Stomach smooth muscle (tissue), 2 donors: ENCODE data around the gene MARK3.

ENCODE experiments used
- H3K27ac ChIP-seq: one replicate; pipeline ENCODE4 v1.7.0; 2013; ENCODE audit warnings: mild to moderate bottlenecking, low read length, inconsistent platforms
- H3K27me3 ChIP-seq, 2 donors: one replicate each; pipeline ENCODE4 v1.7.0; 2013; ENCODE audit warnings: low read length in 2 of 2; ENCODE audit not compliant: insufficient read depth in 2 of 2, control insufficient read depth in 1 of 2
- H3K36me3 ChIP-seq, 2 donors: one replicate each; pipeline ENCODE4 v1.7.0; 2013; ENCODE audit warnings: low read length in 2 of 2; ENCODE audit not compliant: control insufficient read depth in 2 of 2, insufficient read depth in 2 of 2
- H3K4me1 ChIP-seq: one replicate; pipeline ENCODE4 v1.7.0; 2013; ENCODE audit warnings: low read length; ENCODE audit not compliant: control insufficient read depth, insufficient read depth
- H3K4me3 ChIP-seq, 2 donors: one replicate each; pipeline ENCODE4 v1.7.0; 2013; ENCODE audit warnings: low read length in 2 of 2
- H3K9ac ChIP-seq, 2 donors: one replicate each; pipeline ENCODE4 v1.7.0; 2013; ENCODE audit warnings: low read length in 2 of 2, mild to moderate bottlenecking in 1 of 2
- H3K9me3 ChIP-seq, 2 donors: one replicate each; pipeline ENCODE4 v1.7.0; 2013; ENCODE audit warnings: low read length in 2 of 2; ENCODE audit not compliant: control insufficient read depth in 2 of 2
- donor health status: healthy.
- donor health status: Pancreatic carcinoma.

Gene MARK3

DNA sequence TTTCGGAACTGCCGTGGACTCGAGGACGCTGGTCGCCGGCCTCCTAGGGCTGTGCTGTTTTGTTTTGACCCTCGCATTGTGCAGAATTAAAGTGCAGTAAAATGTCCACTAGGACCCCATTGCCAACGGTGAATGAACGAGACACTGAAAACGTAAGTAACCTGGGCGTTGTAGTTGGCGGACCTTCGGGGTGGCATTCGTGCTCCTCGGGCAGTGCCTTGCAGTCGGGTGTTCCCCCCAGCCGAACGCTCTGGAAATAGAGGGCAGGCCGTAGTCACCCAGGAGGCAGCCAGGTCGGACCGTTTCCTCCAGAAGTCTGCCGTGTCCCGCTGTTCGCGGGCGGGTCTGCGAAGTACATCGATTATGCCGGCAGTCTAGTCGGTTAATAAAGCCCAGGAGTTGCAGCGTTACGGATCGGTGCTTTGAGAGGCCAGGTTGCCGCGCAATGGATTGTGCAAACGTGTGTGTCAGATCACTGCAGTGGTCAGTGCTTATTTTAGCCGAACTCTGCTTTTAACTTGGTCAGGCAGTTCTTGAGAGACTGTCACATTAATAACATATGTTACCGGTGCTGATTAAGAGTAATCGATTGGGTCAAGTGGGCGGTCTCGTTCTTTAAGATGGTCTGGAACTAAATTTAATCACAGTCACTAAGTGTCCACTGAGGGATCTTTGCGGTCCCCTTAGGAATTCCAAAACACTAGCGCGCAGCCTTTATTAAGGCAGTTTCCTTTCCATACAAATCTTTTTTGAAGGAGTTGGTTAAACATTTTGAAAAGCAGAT, 906 bp downstream of the MARK3 start:
- H3K4me3 ChIP-seq = peak overlapping the region; percentile 81 to 97
- H3K27ac ChIP-seq = peak overlapping the region; percentile 90
- peaks cover 27% of the 10 kb centered on the region for H3K4me1 ChIP-seq
- no peaks in the 10 kb centered on the region for H3K36me3 ChIP-seq
- H3K9me3 ChIP-seq = no peaks in the 10 kb centered on the region
- H3K9ac ChIP-seq = peak overlapping the region; percentile 78 to 90
- no peaks in the 10 kb centered on the region for H3K27me3 ChIP-seq

DNA sequence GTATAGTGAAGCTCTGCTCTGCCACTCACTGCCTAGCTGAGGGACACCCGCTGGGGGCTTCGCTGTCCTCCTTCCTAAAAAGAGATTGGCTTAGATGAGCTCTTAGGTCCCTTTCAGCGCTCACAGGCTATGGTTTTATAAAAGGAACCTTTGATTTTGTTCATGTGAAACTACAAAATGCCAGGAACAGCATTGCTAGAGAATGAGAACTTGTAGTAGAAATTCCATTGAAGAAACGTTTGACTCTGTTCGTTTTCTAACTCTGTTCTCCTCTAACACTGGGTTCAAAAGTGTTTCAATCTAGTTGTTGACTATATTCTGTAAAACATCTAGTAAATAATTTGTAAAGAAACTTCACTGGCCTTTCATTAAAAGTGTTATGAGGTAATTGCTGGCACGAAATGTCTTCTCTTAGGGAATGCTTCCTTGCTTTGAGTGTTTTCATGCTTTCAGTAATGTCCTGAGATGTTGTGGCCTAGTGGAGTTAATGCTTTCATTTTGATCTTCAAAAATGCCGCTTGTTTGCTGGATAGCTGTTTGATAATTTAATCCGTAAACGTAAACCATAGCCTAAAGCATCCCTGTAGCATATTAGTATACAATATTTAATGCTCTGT, 1.6 kb downstream of the MARK3 start:
- no peaks in the 10 kb centered on the region for H3K9me3 ChIP-seq
- H3K36me3 ChIP-seq = no peaks in the 10 kb centered on the region
- peak overlapping the region; percentile 81 to 97 for H3K4me3 ChIP-seq
- H3K9ac ChIP-seq = peak overlapping the region; percentile 78 to 90
- no peaks in the 10 kb centered on the region for H3K27me3 ChIP-seq
- H3K4me1 ChIP-seq = peaks cover 27% of the 10 kb centered on the region
- peak overlapping the region; percentile 90 for H3K27ac ChIP-seq

DNA sequence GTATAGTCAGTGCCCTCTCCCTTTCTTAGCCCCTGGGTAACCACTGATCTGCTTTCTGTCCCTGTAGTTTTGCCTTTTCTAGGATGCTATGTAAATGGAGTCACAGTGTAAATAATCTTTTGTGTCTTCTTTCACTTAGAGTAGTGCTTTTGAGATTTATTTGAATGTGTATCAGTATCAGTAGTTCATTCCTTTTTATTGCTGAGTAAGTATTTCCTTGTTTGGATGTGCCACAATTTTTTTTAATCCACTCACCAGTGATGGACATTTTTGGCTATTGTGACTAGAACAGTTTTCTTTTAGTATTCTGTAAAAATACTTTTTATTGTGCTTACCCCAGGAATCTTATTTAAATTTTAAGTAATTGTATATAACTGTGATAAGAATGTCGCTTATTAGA, 3.4 kb downstream of the MARK3 start:
- Histone ChIP-seq H3K27ac (no peak overlapping the region), H3K9ac (peak overlapping the region in 1 of 2 donors; percentile 6), H3K36me3 (no peaks in the 10 kb centered on the region), H3K9me3 (no peaks in the 10 kb centered on the region), H3K27me3 (no peaks in the 10 kb centered on the region), H3K4me3 (peak overlapping the region in 1 of 2 donors; percentile 3), H3K4me1 (peaks cover 34% of the 10 kb centered on the region)

DNA sequence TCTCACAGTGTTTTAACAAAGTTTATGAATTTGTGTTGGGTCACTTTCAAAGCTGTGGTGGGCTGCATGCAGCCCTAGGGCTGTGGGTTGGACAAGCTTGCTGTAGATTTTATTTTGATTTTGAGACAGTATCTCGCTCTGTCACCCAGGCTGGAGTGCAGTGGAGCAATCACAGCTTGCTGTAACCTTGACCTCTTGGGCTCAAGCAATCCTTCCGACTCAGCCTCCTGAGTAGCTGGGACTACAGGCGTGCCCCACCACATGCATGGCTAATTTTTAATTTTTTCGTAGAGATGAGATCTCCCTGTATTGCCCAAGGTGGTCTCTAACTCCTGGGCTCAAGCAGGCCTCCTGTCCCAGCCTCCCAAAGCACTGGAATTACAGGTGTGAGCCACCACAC, 5.4 kb downstream of the MARK3 start:
- Histone ChIP-seq H3K36me3 (no peaks in the 10 kb centered on the region), H3K9ac (no peak overlapping the region), H3K27ac (no peak overlapping the region), H3K9me3 (no peaks in the 10 kb centered on the region), H3K4me1 (peaks cover 35% of the 10 kb centered on the region), H3K27me3 (no peaks in the 10 kb centered on the region), H3K4me3 (no peak overlapping the region)

DNA sequence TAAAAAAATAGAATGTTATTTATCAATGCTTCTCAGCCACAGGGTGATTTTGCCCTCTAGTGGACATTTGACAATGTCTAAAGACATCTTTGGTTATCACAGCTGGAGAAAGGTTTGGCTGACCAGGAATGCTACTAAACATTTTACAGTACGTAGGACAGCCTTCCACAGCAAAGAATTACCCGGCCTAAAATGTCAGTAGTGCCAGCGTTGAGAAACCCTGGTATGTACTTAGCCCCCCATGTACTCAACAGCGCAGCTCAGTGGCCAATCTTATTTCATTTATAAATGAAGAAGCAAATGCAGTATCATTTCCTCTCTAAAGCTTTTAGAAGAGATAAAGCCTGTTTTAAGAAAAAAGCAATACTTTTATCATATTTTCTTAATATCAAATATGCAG, 5.8 kb downstream of the MARK3 start:
- Histone ChIP-seq H3K4me1 (peaks cover 38% of the 10 kb centered on the region), H3K27ac (no peak overlapping the region), H3K9ac (no peak overlapping the region), H3K4me3 (no peak overlapping the region), H3K27me3 (no peaks in the 10 kb centered on the region), H3K9me3 (no peaks in the 10 kb centered on the region), H3K36me3 (no peaks in the 10 kb centered on the region)

DNA sequence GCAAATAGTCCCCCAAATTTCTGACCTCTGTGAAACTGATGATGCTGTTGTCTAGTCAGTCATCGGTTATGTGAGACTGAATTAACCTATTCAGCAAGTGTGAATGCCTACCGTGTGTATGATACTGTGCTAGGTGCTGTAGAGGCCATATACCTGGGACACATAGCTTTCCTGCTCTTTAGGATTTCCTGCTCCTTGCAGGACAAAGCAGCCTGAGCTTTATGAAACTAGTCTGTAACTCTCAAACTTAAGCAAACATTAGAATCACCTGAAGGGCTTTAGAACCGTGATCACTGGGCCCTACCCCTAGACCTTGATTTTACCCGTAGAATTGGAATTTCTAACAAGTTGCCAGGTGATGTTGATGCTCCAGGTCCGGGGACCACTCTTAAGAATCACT, 6.9 kb downstream of the MARK3 start:
- Histone ChIP-seq H3K27me3 (no peaks in the 10 kb centered on the region), H3K36me3 (no peaks in the 10 kb centered on the region), H3K9ac (no peak overlapping the region), H3K9me3 (no peaks in the 10 kb centered on the region), H3K4me3 (no peak overlapping the region), H3K4me1 (peaks cover 38% of the 10 kb centered on the region), H3K27ac (no peak overlapping the region)

DNA sequence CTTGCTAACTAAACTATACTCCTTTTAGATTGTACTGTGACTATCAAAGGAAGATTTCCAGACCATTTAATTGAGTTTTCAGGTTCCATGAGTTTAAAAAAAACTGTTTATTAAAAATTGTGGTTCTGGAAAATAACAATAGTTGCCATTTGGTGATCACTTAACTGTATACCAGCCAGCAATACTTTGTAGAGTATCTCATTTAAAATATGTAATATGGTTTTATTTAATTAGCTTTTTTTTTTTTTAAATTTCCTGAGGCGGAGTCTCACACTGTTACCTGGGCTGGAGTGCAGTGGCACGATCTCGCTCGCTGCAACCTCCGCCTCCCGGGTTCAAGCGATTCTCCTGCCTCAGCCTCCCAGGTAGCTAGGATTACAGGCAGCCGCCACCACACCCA, 7.4 kb downstream of the MARK3 start:
- H3K27me3 ChIP-seq = no peaks in the 10 kb centered on the region
- H3K9me3 ChIP-seq = no peaks in the 10 kb centered on the region
- no peaks in the 10 kb centered on the region for H3K36me3 ChIP-seq
- peaks cover 36% of the 10 kb centered on the region for H3K4me1 ChIP-seq
- no peak overlapping the region for H3K9ac ChIP-seq
- H3K27ac ChIP-seq = no peak overlapping the region
- no peak overlapping the region for H3K4me3 ChIP-seq

DNA sequence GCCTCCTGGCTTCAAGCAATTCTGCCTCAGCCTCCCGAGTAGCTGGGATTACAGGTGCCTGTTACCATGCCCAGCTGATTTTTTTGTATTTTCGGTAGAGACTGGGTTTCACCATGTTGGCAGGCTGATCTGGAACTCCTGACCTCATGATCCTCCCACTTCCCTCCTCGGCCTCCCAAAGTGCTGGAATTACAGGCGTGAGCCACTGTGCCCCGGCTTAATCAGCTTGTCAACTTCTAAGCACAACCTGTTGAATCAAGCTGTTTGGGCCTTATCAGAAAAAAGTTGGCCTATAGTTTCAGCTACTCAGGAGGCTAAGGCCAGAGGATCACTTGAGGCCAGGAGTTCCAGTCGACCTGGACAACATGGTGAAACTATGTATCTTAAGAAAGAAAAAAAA, 7.9 kb downstream of the MARK3 start:
- Histone ChIP-seq H3K27me3 (no peaks in the 10 kb centered on the region), H3K36me3 (no peaks in the 10 kb centered on the region), H3K4me1 (peaks cover 31% of the 10 kb centered on the region), H3K27ac (no peak overlapping the region), H3K4me3 (no peak overlapping the region), H3K9ac (no peak overlapping the region), H3K9me3 (no peaks in the 10 kb centered on the region)

DNA sequence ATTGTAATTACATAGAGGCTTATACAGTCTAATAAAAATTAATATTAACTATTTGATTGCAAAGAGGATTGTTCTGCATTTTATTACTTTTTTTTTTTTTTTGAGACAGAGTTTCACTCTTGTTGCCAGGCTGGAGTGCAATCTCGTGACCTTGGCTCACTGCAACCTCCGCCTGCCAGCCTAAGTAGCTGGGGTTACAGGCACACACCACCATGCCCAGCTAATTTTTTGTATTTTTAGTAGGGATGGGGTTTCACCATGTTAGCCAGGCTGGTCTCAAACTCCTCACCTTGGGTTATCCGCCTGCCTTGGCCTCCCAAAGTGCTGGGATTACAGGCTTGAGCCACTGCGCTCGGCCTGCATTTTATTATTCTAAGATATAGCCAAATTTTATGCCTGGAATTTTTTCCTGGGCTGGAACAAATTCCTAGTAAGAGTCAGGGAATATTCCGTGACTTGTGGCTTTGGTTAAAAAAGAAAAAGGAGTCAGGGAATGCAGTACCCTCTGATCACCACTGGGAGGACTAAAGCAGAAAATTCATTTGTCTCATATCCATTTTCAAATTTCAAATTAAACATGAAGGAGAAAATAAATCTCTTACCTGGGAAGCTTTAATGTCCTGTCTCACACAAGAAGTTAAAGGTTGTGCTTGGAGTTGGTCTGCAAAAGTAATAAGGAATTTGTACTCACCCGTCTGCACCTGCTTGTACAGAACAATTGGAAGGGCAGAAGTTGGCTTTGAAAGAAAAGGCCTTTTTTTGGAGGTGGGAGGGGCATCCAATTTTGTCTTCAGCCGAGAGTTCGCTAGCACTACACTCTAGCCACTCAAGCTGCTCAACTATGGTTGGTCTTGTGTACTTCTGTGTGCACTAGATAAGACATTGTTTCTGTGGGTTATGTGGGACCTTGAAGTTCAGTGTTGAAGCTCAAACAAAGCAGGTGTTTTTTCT, 8.7 kb downstream of the MARK3 start:
- Histone ChIP-seq H3K9me3 (no peaks in the 10 kb centered on the region), H3K27me3 (no peaks in the 10 kb centered on the region), H3K4me3 (no peak overlapping the region), H3K4me1 (peaks cover 25% of the 10 kb centered on the region), H3K36me3 (no peaks in the 10 kb centered on the region), H3K27ac (no peak overlapping the region), H3K9ac (no peak overlapping the region)

DNA sequence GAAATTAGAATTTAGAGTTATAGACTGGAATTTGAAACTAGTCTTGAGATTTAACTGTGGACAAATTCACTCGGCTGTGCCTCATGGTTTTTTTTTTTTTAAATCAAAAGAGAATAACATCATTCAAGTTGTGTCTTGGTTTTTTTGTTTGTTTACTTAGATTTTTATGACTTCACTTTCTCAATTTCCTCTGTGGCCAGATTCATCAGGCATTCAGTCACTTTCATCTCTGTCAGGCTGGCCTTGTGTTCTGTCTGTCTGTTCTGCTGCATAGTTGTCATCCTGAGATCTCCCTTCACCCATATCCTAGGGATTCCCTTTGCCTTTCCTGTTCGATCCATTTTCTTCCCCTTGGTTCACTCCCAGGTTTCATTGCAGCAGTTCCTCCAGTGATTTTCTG, 10.0 kb downstream of the MARK3 start:
- Histone ChIP-seq H3K36me3 (no peaks in the 10 kb centered on the region), H3K9me3 (no peaks in the 10 kb centered on the region), H3K27ac (no peak overlapping the region), H3K9ac (no peak overlapping the region), H3K4me3 (no peak overlapping the region), H3K4me1 (peaks cover 28% of the 10 kb centered on the region), H3K27me3 (no peaks in the 10 kb centered on the region)
